ENCODE results near the gene DPYD.

Gene DPYD

GRCh38 chr1:97500760-97501159, 420.1 kb downstream of the DPYD start:
- no peaks in the 10 kb centered on the region for H3K79me2 ChIP-seq (ENCODE audit: insufficient read depth, low read length)
- H3K4me1 ChIP-seq (ENCODE audit: insufficient read depth, low read length, poor library complexity, severe bottlenecking): no peaks in the 10 kb centered on the region
- H4K20me1 ChIP-seq (ENCODE audit: insufficient read depth, low read length, poor library complexity, severe bottlenecking): no peaks in the 10 kb centered on the region
- H3K4me3 ChIP-seq (ENCODE audit: low read length, poor library complexity, severe bottlenecking): no peak overlapping the region
- no peak overlapping the region for H3K9ac ChIP-seq (ENCODE audit: low read depth, low read length, poor library complexity, severe bottlenecking)
- no peaks in the 10 kb centered on the region for H3K36me3 ChIP-seq (ENCODE audit: insufficient read depth, low read length)
- H3K9me2 ChIP-seq (replicated peaks; ENCODE audit: low read depth, low read length): no peaks in the 10 kb centered on the region
- TF ChIP-seq, protein P1, sequence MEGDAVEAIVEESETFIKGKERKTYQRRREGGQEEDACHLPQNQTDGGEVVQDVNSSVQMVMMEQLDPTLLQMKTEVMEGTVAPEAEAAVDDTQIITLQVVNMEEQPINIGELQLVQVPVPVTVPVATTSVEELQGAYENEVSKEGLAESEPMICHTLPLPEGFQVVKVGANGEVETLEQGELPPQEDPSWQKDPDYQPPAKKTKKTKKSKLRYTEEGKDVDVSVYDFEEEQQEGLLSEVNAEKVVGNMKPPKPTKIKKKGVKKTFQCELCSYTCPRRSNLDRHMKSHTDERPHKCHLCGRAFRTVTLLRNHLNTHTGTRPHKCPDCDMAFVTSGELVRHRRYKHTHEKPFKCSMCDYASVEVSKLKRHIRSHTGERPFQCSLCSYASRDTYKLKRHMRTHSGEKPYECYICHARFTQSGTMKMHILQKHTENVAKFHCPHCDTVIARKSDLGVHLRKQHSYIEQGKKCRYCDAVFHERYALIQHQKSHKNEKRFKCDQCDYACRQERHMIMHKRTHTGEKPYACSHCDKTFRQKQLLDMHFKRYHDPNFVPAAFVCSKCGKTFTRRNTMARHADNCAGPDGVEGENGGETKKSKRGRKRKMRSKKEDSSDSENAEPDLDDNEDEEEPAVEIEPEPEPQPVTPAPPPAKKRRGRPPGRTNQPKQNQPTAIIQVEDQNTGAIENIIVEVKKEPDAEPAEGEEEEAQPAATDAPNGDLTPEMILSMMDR (conservative IDR thresholded peaks at IDR 0.05; ENCODE audit: low read length): no peak
- TF ChIP-seq EZH2phosphoT487 (IDR thresholded peaks at IDR 0.05; ENCODE audit: borderline replicate concordance): no peak
- H3K9me3 ChIP-seq (ENCODE audit: insufficient read depth, low read depth, low read length): no peaks in the 10 kb centered on the region
- H3F3A ChIP-seq (ENCODE audit: low read depth): no peaks in the 10 kb centered on the region
- H3K4me2 ChIP-seq (ENCODE audit: low read depth, low read length, poor library complexity, severe bottlenecking): no peak overlapping the region
- H2AFZ ChIP-seq (ENCODE audit: low read length): no peak overlapping the region
- no peaks in the 10 kb centered on the region for H3K27me3 ChIP-seq (ENCODE audit: insufficient read depth, low read length, poor library complexity, severe bottlenecking)

- Histone ChIP-seq H3F3A (ENCODE audit: low read depth) (no peaks in the 10 kb centered on the region), H3K4me3 (ENCODE audit: low read length, poor library complexity, severe bottlenecking) (no peak overlapping the region), H3K27me3 (ENCODE audit: insufficient read depth, low read length, poor library complexity, severe bottlenecking) (no peaks in the 10 kb centered on the region), H3K9me3 (ENCODE audit: insufficient read depth, low read depth, low read length) (no peaks in the 10 kb centered on the region), H3K9ac (ENCODE audit: low read depth, low read length, poor library complexity, severe bottlenecking) (no peak overlapping the region), H3K4me2 (ENCODE audit: low read depth, low read length, poor library complexity, severe bottlenecking) (no peak overlapping the region), H3K79me2 (ENCODE audit: insufficient read depth, low read length) (no peaks in the 10 kb centered on the region), H3K36me3 (ENCODE audit: insufficient read depth, low read length) (no peaks in the 10 kb centered on the region), H4K20me1 (ENCODE audit: insufficient read depth, low read length, poor library complexity, severe bottlenecking) (no peaks in the 10 kb centered on the region), H2AFZ (ENCODE audit: low read length) (no peak overlapping the region), H3K4me1 (ENCODE audit: insufficient read depth, low read length, poor library complexity, severe bottlenecking) (no peaks in the 10 kb centered on the region), H3K9me2 (replicated peaks; ENCODE audit: low read depth, low read length) (no peaks in the 10 kb centered on the region)
- TF ChIP-seq, protein P1 (conservative IDR thresholded peaks at IDR 0.05; ENCODE audit: low read length): no peak
- TF ChIP-seq EZH2phosphoT487 (IDR thresholded peaks at IDR 0.05; ENCODE audit: borderline replicate concordance): no peak
Observed at GRCh38 chr1:97499667-97500066, 421.2 kb downstream of the DPYD start.

DNA sequence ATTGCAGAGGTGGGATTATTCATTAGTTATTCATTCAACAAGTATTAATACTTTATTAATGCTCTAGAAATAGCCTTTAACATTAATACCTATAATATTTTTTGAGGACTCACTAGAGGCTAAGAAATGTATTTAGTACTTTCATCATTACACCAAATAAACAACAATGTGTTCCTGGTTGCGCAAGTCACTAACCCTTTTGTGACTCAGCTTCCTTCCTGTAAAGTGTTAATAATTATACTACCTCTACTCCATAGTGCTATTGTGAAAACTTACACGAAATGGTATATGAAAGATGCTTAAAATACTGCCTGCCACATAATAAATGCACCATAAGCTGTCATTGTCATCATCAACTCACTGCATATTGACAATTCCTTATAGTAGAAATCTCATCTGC, 431.0 kb downstream of the DPYD start:
- Histone ChIP-seq H3K4me2 (ENCODE audit: low read depth, low read length, poor library complexity, severe bottlenecking) (no peak overlapping the region), H3K27me3 (ENCODE audit: insufficient read depth, low read length, poor library complexity, severe bottlenecking) (peaks cover 3% of the 10 kb centered on the region), H3K9me2 (replicated peaks; ENCODE audit: low read depth, low read length) (no peaks in the 10 kb centered on the region), H4K20me1 (ENCODE audit: insufficient read depth, low read length, poor library complexity, severe bottlenecking) (no peaks in the 10 kb centered on the region), H3K9ac (ENCODE audit: low read depth, low read length, poor library complexity, severe bottlenecking) (no peak overlapping the region), H3K4me3 (ENCODE audit: low read length, poor library complexity, severe bottlenecking) (no peak overlapping the region), H3K9me3 (ENCODE audit: insufficient read depth, low read depth, low read length) (no peaks in the 10 kb centered on the region), H3K79me2 (ENCODE audit: insufficient read depth, low read length) (no peaks in the 10 kb centered on the region), H3K4me1 (ENCODE audit: insufficient read depth, low read length, poor library complexity, severe bottlenecking) (peaks cover 2% of the 10 kb centered on the region), H2AFZ (ENCODE audit: low read length) (no peak overlapping the region), H3K36me3 (ENCODE audit: insufficient read depth, low read length) (no peaks in the 10 kb centered on the region), H3F3A (ENCODE audit: low read depth) (no peaks in the 10 kb centered on the region)
- TF ChIP-seq EZH2phosphoT487 (IDR thresholded peaks at IDR 0.05; ENCODE audit: borderline replicate concordance): no peak
- TF ChIP-seq, protein P1 (conservative IDR thresholded peaks at IDR 0.05; ENCODE audit: low read length): no peak

Data from Loucy (cell line).